GM23338 (cell line): ENCODE results near the gene LAMC3. TPM values are rescaled to one million over a fixed set of nuclear protein-coding genes. Genes with fewer than 3 reads are reported as not detected.

Source experiments
- ATAC-seq: fragments of 200-7000 bp; cut with Tn5 transposase; 3 replicates; pipeline ENCODE4 v1.9.1; 2020
- DNase-seq: peaks from one replicate; pipeline ENCODE4 v3.0.0-alpha.2; 2015; ENCODE audit warnings: low spot score
- H2AFZ ChIP-seq: fragments of 200-600 bp; sonication (generic); 2 replicates; pipeline ENCODE4 v1.8.0; 2016; ENCODE audit warnings: antibody characterized with exemption, mild to moderate bottlenecking, moderate library complexity
- H3F3A ChIP-seq: fragments of 200-600 bp; sonication (generic); replicated peaks from 2 replicates; pipeline ENCODE4 v1.8.0; 2017; ENCODE audit warnings: antibody characterized with exemption, mixed run types, low read depth
- H3K27ac ChIP-seq: fragments of 200-600 bp; sonication (generic); 2 replicates; pipeline ENCODE4 v1.6.1; 2016; ENCODE audit warnings: low read depth
- H3K27me3 ChIP-seq: fragments of 200-600 bp; sonication (generic); 2 replicates; pipeline ENCODE4 v1.8.0; 2016; ENCODE audit warnings: mild to moderate bottlenecking, mixed run types, moderate library complexity; ENCODE audit not compliant: insufficient read depth
- H3K36me3 ChIP-seq: fragments of 200-600 bp; sonication (generic); 2 replicates; pipeline ENCODE4 v1.8.0; 2016; ENCODE audit warnings: mild to moderate bottlenecking; ENCODE audit not compliant: insufficient read depth
- H3K4me1 ChIP-seq: fragments of 200-600 bp; sonication (generic); 2 replicates; pipeline ENCODE4 v1.8.0; 2016; ENCODE audit warnings: mild to moderate bottlenecking, moderate library complexity; ENCODE audit not compliant: insufficient read depth
- H3K4me2 ChIP-seq: fragments of 200-600 bp; sonication (generic); 2 replicates; pipeline ENCODE4 v1.7.1; 2017; ENCODE audit warnings: mixed run types
- H3K4me3 ChIP-seq: fragments of 200-600 bp; sonication (generic); 2 replicates; pipeline ENCODE4 v1.6.1; 2016; ENCODE audit warnings: mixed run types
- H3K79me2 ChIP-seq: fragments of 200-600 bp; sonication (generic); replicated peaks from 2 replicates; pipeline ENCODE4 v1.8.0; 2017; ENCODE audit warnings: mild to moderate bottlenecking; ENCODE audit not compliant: insufficient read depth
- H3K9me2 ChIP-seq: fragments of 200-600 bp; sonication (generic); 2 replicates; pipeline ENCODE4 v1.8.0; 2017; ENCODE audit not compliant: insufficient read depth
- H4K20me1 ChIP-seq: fragments of 200-600 bp; sonication (generic); replicated peaks from 2 replicates; pipeline ENCODE4 v1.8.0; 2017; ENCODE audit warnings: mild to moderate bottlenecking; ENCODE audit not compliant: insufficient read depth
- H3K27ac Mint-ChIP-seq: 2 replicates; pipeline ENCODE4 v1.8.0; 2020; ENCODE audit warnings: inconsistent platforms, mild to moderate bottlenecking, moderate library complexity, mixed read lengths
- H3K27me3 Mint-ChIP-seq: 3 replicates; pipeline ENCODE4 v1.8.0; 2022; ENCODE audit warnings: low read depth, mild to moderate bottlenecking, moderate library complexity, mixed read lengths, inconsistent platforms; ENCODE audit not compliant: insufficient read depth, poor library complexity
- H3K36me3 Mint-ChIP-seq: 3 replicates; pipeline ENCODE4 v1.8.0; 2021; ENCODE audit warnings: low read depth, mild to moderate bottlenecking, inconsistent platforms, moderate library complexity, mixed read lengths
- H3K4me1 Mint-ChIP-seq: 3 replicates; pipeline ENCODE4 v1.8.0; 2020; ENCODE audit warnings: mild to moderate bottlenecking, inconsistent platforms, mixed read lengths
- H3K4me3 Mint-ChIP-seq: 3 replicates; pipeline ENCODE4 v1.8.0; 2021; ENCODE audit warnings: moderate library complexity, mild to moderate bottlenecking, inconsistent platforms, mixed read lengths
- H3K9me3 Mint-ChIP-seq: 3 replicates; pipeline ENCODE4 v1.8.0; 2020; ENCODE audit warnings: moderate library complexity, mild to moderate bottlenecking, inconsistent platforms, mixed read lengths
- CREB1 ChIP-seq: fragments of 250-450 bp; sonication (Bioruptor Pico); IDR thresholded peaks from 2 replicates; pipeline ENCODE4 v1.5.0; 2020; ENCODE audit warnings: low read depth, mild to moderate bottlenecking, moderate library complexity
- EZH2 ChIP-seq: fragments of 200-600 bp; sonication (generic); IDR thresholded peaks from one replicate; pipeline ENCODE4 v1.8.0; 2017; ENCODE audit warnings: antibody characterized with exemption, mild to moderate bottlenecking, low read depth; ENCODE audit not compliant: unreplicated experiment
- EZH2phosphoT487 ChIP-seq: fragments of 200-600 bp; sonication (generic); IDR thresholded peaks from one replicate; pipeline ENCODE4 v1.8.1; 2018; ENCODE audit warnings: antibody characterized with exemption; ENCODE audit not compliant: unreplicated experiment
- REST ChIP-seq: IDR thresholded peaks from one replicate; pipeline ENCODE4 v1.6.1; 2018; ENCODE audit warnings: antibody characterized with exemption; ENCODE audit not compliant: unreplicated experiment
- ZNF114 ChIP-seq: fragments of 250-450 bp; sonication (Bioruptor Pico); IDR thresholded peaks from 2 replicates; pipeline ENCODE4 v1.5.0; 2020; ENCODE audit warnings: mild to moderate bottlenecking, moderate library complexity
- ZNF462 ChIP-seq: fragments of 250-450 bp; sonication (Bioruptor Pico); IDR thresholded peaks from 2 replicates; pipeline ENCODE4 v1.5.0; 2020; ENCODE audit warnings: mild to moderate bottlenecking, moderate library complexity
- polyA plus RNA-seq: library from polyadenylated mRNA; unstranded; fragments of >200 nt; fragmentation: Nextera tagmentation; extraction: Ambion mirVana; gene quantifications from 2 replicates; pipeline ENCODE4 v1.2.1, GENCODE V29; 2016
- total RNA-seq: library from RNA; depleted of rRNA; stranded (reverse); fragments of >200 nt; shearing (Covaris generic); gene quantifications from 2 replicates; pipeline ENCODE4 v1.2.3, GENCODE V29; 2014
- TF ChIP-seq, protein P1 (sequence below), 2 experiments: fragments of 200-600 bp in 1 of 2; sonication (generic) in 1 of 2; conservative IDR thresholded peaks; 2 replicates each; pipeline versions ENCODE4 v1.5.1 to v1.6.1; 2016 to 2017; ENCODE audit warnings: antibody characterized with exemption in 2 of 2, low read depth in 2 of 2, mild to moderate bottlenecking in 2 of 2, moderate library complexity in 1 of 2

LAMC3 gene
- total and polyA plus RNA-seq, 2 experiments from 2014 or later = 9.0 to 27.4 TPM

DNA sequence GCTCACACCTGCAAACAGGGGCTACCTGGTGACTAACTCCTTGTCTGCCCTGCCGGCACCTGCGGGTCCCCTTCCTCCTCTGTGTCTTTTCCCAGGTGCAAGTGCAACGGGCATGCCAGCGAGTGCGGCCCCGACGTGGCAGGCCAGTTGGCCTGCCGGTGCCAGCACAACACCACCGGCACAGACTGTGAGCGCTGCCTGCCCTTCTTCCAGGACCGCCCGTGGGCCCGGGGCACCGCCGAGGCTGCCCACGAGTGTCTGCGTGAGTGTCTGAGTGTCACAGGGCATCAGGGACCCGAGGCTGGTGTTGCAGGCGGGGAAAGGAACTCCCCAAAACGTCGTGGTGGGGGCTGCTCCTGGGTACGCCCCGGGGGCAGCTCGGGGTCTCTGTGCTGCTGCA, 27.1 kb downstream of the LAMC3 start:
- peaks cover 16% of the 10 kb centered on the region for H3K27me3 Mint-ChIP-seq
- H3K27ac ChIP-seq = no peak overlapping the region

More for the DNA sequence above, 27.1 kb downstream of the LAMC3 start:
- DNase-seq = no peak
- Histone ChIP-seq H3F3A (no peaks in the 10 kb centered on the region), H3K36me3 (no peaks in the 10 kb centered on the region), H3K4me2 (no peak overlapping the region), H3K27me3 (no peaks in the 10 kb centered on the region), H3K79me2 (no peaks in the 10 kb centered on the region), H3K9me2 (no peaks in the 10 kb centered on the region), H2AFZ (no peak overlapping the region), H3K4me3 (no peak overlapping the region), H3K4me1 (no peaks in the 10 kb centered on the region), H4K20me1 (no peaks in the 10 kb centered on the region)
- no peak overlapping the region for H3K27ac Mint-ChIP-seq
- no peak overlapping the region for H3K4me3 Mint-ChIP-seq
- H3K4me1 Mint-ChIP-seq = no peaks in the 10 kb centered on the region; the same call in 1 of the 3 replicates
- H3K9me3 Mint-ChIP-seq = peaks cover 3% of the 10 kb centered on the region; the same call in 2 of the 3 replicates
- TF ChIP-seq EZH2 = no peak
- TF ChIP-seq, protein P1, sequence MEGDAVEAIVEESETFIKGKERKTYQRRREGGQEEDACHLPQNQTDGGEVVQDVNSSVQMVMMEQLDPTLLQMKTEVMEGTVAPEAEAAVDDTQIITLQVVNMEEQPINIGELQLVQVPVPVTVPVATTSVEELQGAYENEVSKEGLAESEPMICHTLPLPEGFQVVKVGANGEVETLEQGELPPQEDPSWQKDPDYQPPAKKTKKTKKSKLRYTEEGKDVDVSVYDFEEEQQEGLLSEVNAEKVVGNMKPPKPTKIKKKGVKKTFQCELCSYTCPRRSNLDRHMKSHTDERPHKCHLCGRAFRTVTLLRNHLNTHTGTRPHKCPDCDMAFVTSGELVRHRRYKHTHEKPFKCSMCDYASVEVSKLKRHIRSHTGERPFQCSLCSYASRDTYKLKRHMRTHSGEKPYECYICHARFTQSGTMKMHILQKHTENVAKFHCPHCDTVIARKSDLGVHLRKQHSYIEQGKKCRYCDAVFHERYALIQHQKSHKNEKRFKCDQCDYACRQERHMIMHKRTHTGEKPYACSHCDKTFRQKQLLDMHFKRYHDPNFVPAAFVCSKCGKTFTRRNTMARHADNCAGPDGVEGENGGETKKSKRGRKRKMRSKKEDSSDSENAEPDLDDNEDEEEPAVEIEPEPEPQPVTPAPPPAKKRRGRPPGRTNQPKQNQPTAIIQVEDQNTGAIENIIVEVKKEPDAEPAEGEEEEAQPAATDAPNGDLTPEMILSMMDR (conservative IDR thresholded peaks at IDR 0.05; ENCODE audit: low read depth in 2 of 2) = no peak
- TF ChIP-seq ZNF462 (CRISPR knock-in tag) = no peak
- TF ChIP-seq CREB1 (CRISPR knock-in tag) = no peak
- no peak for TF ChIP-seq EZH2phosphoT487
- no peak for TF ChIP-seq ZNF114 (CRISPR knock-in tag)
- no peak for TF ChIP-seq REST
- no peak for ATAC-seq
- no peaks in the 10 kb centered on the region; the same call in 2 of the 3 replicates for H3K36me3 Mint-ChIP-seq
